K562 treated with DMSO at 1 percent for 4 hours (cell line): ENCODE data around the gene VSIG10L. TPM values are rescaled to one million over a fixed set of nuclear protein-coding genes. Genes with fewer than 3 reads are reported as not detected.

Source experiments
- total RNA-seq: library from RNA; unstranded; fragments of 300-600 nt; gene quantifications from 2 replicates; pipeline ENCODE4 v1.2.3, GENCODE V29; 2022; ENCODE audit not compliant: insufficient read depth

The VSIG10L gene
- total RNA-seq, result 4.1 and 9.1 TPM in 2 replicates

DNA sequence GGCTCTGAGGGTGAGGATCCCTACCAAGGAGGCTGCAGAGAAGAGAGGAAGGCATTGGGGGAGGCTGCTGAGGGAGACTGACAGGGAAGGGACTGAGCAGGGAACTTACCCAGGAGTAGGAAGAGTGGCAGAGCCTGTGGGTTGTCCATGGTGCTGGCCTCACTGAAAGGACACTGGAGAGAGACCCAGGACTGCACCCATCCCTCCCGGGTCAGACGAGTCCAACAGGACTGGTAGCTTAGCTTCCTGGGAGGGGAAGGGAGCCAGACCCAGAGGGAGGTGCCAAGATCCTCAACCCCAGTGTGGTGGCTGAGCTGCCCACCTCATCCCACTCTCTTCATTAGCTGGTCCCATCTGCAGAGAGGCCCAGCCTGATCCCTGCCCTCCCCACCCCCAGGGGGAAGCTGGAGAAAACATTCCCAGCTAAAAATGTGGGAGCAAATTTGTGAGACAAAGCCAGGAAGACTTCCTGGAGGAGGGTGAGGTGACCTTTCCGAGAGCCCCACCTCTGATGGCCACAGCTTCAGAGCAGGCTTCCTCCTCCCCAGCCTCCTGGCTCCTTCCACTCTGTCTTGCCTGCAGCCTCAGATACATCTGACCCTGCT is at the start of gene VSIG10L:
TSS of gene VSIG10L (minus strand) at position 164 of the 605 bp plus-strand sequence. CDS start at position 149, 15 bp downstream.

DNA sequence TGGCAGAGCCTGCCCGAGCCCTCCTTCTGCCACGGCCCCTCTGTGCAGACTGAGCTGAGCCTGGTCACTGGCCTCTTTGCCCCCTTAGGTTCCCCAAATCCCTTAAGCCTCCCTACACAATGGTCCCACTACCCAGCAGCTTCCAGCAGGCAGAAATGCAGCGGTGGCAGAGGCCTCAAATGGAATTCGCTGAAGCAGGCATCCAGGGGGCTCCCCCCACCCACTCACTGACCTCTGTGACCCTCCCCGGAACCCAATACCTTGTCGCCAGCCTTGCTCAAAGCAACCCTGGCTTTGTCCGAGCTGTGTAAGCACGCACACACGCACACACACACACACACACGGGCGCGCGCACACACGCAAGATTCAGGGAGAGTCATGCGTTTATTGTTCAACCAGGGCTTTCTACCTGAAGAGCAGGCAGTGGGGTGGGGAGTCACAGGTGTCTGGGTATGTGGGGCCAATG is 46.0 kb upstream of the VSIG10L start, which contains the start of gene LIM2:
TSS of gene LIM2 (minus strand) at position 51 of the 466 bp plus-strand sequence. CDS start 531 bp downstream, outside the sequence.

DNA sequence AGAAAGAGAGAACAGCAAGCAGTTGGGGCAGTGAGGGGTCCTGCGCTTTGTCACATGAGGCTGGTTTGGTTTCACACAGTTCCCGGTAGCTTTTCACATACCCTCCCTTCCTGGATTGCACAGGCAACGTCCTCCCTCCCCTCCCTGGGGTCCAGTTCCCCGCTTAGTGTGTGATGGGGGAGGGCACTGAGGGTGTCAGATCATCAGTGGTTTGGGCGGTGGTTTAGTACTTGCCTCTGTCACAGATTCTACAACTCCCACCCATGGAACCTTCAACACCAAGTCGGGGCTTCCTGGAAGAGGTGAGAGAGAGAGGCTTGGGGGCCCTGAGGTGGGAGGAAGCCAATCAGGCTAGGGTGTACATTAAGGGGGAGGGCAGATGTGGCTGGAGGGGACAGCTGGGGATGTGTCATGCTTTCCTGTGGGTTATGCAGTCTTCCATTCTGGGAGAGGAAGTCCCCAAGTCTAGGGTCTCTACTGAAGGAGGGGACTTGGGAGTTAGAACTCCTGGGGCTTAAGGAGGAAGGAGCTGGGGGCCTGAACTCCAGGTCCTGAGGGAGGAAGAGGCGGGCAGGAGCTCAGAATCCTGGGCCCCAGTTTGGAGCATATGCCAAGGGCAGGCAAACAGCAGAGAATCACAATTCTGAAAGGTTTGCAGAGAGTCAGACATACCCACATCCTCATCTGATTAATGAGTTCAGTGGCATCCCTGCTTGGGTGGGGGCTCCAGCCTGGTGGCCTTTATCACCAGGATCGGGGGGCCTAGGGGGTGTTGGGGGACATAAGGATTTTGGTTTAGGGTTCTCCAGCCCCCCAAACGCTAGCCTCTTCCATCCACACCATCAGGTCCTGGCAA is 30.9 kb upstream of the VSIG10L start, which contains the start of gene NKG7:
TSS of gene NKG7 (minus strand) at position 6 of the 856 bp plus-strand sequence. CDS start 119 bp downstream, outside the sequence.

GRCh38 chr19:51368366-51369282 is 26.7 kb upstream of the VSIG10L start, which contains the start of gene CLDND2:
Gene CLDND2 (minus strand): TSS chr19:51369003. CDS start chr19:51368577, 426 bp downstream.

DNA sequence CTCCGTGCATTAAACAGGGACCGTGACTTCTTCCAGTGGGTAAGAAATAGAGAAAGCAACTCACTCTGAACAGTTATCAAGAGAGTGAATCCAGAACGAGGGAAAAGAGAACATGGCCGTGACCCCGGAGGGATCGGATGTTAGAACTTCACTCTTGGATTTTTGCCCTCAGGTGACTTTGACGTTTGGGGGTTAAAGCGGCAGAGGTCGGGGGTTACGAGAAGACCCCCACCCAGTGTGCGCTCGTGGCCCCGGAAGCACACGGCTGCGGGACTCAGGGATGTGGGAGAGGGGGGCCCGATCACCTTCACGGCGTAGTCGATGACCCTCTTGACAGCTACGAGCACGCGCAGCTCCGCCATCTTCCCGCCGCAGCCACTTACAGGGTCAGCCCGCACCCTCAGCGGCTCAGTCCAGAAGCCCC is 24.0 kb upstream of the VSIG10L start, which contains the start of gene ETFB:
TSS of gene ETFB (minus strand) at position 424 of the 424 bp plus-strand sequence. CDS start at position 362, 62 bp downstream.

DNA sequence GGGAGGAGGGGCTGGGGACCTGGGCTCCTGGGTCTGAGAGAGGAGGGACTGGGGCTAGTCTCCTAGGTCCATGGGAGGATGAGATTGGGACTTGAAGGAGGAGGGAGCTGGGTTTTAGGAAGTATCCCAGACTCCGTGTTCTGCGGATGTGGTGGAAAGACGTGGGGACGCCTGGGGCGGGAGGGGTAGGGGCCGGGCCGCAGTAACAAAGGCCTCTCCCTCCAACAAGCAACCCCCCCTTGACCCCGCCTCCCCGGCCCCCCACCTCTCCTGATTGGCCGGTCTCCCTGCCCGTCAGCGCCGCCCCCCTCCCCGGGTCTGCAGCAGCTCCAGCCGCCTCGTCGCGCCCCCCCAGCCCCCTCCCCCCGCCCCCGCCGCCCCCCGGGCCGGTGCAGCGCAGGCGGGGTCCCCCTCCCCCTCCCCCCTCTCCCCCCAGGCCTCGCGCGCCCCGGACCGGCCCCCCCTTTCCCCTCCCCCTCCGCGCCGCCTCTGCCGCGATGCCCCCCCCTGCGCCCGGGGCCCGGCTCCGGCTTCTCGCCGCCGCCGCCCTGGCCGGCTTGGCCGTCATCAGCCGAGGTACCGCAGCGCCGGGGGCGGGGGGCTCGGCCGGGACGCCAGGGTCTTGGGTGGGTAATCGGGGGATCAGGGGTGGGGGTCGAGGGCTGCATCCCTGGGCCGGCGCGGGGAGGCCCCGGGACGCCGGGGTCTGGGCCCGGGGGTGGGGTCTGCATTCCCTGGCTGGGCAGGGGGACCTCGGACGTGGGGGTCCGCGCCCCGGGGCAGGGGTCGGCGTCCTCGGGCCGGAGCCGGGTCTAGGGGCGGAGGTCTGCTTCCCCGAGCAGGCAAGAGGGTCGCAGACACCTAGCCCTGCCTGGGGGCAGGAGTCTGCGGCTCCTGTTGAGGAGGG is 30.3 kb downstream of the VSIG10L start, which contains the start of gene IGLON5:
TSS of gene IGLON5 (plus strand) at position 294 of the 907 bp plus-strand sequence. CDS start at position 498, 204 bp downstream.

Other genes starting within 250 kb of the VSIG10L start
- 13.2 and 13.3 TPM in 2 replicates for gene CTU1, start 233.7 kb downstream of the VSIG10L start, total RNA-seq
- 0.52 TPM in 1 of 2 replicates, not detected in the other for gene SIGLEC9, start 217.2 kb downstream of the VSIG10L start, total RNA-seq
- gene SIGLEC7, start 199.8 kb downstream of the VSIG10L start, total RNA-seq, result 0.48 TPM in 1 of 2 replicates, not detected in the other
- gene CD33, start 117.1 kb downstream of the VSIG10L start, total RNA-seq, result 58.9 and 71.8 TPM in 2 replicates
- not detected in 2 replicates for gene SIGLECL1, start 91.1 kb downstream of the VSIG10L start, total RNA-seq
- gene IGLON5, start 30.5 kb downstream of the VSIG10L start, total RNA-seq, result 0.30 TPM in 1 of 2 replicates, not detected in the other
- 198 and 249 TPM in 2 replicates for gene ETFB, start 24.2 kb upstream of the VSIG10L start, total RNA-seq
- not detected in 2 replicates for gene CLDND2, start 26.9 kb upstream of the VSIG10L start, total RNA-seq
- gene NKG7, start 30.5 kb upstream of the VSIG10L start, total RNA-seq, result not detected in 2 replicates
- gene LIM2, start 45.8 kb upstream of the VSIG10L start, total RNA-seq, result not detected in 2 replicates
- 1.6 TPM in 1 of 2 replicates, not detected in the other for gene C19orf84, start 48.5 kb upstream of the VSIG10L start, total RNA-seq
- gene SIGLEC10, start 75.5 kb upstream of the VSIG10L start, total RNA-seq, result 1.2 and 2.5 TPM in 2 replicates
- 0.69 and 0.85 TPM in 2 replicates for gene SIGLEC8, start 116.3 kb upstream of the VSIG10L start, total RNA-seq
- gene CEACAM18, start 136.4 kb upstream of the VSIG10L start, total RNA-seq, result not detected in 2 replicates
- gene SIGLEC12, start 159.7 kb upstream of the VSIG10L start, total RNA-seq, result 1.2 and 1.5 TPM in 2 replicates
- 32.0 and 34.1 TPM in 2 replicates for gene SIGLEC6, start 189.5 kb upstream of the VSIG10L start, total RNA-seq
- 7.6 and 12.7 TPM in 2 replicates for gene ZNF175, start 229.1 kb upstream of the VSIG10L start, total RNA-seq